DOHH2 (cell line): ENCODE measurements around the gene CMIP.

Source experiments
- H3F3A ChIP-seq: fragments of 200-600 bp; sonication (generic), shearing (Covaris generic); 2 replicates; pipeline ENCODE4 v1.6.0; 2016; ENCODE audit warnings: antibody characterized with exemption, mild to moderate bottlenecking; ENCODE audit not compliant: control insufficient read depth, insufficient read depth
- H3K27ac ChIP-seq: fragments of 200-600 bp; sonication (generic); 2 replicates; pipeline ENCODE4 v1.5.1; 2014; ENCODE audit warnings: low read depth, mild to moderate bottlenecking, low read length, moderate library complexity
- H3K27me3 ChIP-seq: fragments of 200-600 bp; sonication (generic); 2 replicates; pipeline ENCODE4 v1.6.1; 2014; ENCODE audit warnings: mild to moderate bottlenecking, low read length, mixed read lengths; ENCODE audit not compliant: control insufficient read depth
- H3K36me3 ChIP-seq: fragments of 200-600 bp; sonication (generic); 2 replicates; pipeline ENCODE4 v1.6.1; 2014; ENCODE audit warnings: mild to moderate bottlenecking, low read length, moderate library complexity, mixed read lengths; ENCODE audit not compliant: control insufficient read depth
- H3K4me1 ChIP-seq: fragments of 200-600 bp; sonication (generic); 2 replicates; pipeline ENCODE4 v1.6.1; 2014; ENCODE audit warnings: mild to moderate bottlenecking, low read length, mixed read lengths; ENCODE audit not compliant: control insufficient read depth
- H3K4me2 ChIP-seq: fragments of 200-600 bp; sonication (generic); 2 replicates; pipeline ENCODE4 v1.6.0; 2014; ENCODE audit warnings: mild to moderate bottlenecking, low read length, moderate library complexity
- H3K4me3 ChIP-seq: fragments of 200-600 bp; sonication (generic); 2 replicates; pipeline ENCODE4 v1.5.1; 2014; ENCODE audit warnings: mild to moderate bottlenecking, low read length, mixed read lengths
- H3K79me2 ChIP-seq: fragments of 200-600 bp; sonication (generic); 2 replicates; pipeline ENCODE4 v1.6.1; 2014; ENCODE audit warnings: mild to moderate bottlenecking, low read length, mixed read lengths; ENCODE audit not compliant: control insufficient read depth
- H3K9me2 ChIP-seq: fragments of 200-600 bp; sonication (generic); replicated peaks from 2 replicates; pipeline ENCODE4 v1.6.1; 2014; ENCODE audit warnings: mild to moderate bottlenecking, low read length, mixed read lengths; ENCODE audit not compliant: control insufficient read depth
- H3K9me3 ChIP-seq: fragments of 200-600 bp; sonication (generic); 2 replicates; pipeline ENCODE4 v1.6.1; 2014; ENCODE audit warnings: antibody characterized with exemption, low read length, mixed read lengths; ENCODE audit not compliant: control insufficient read depth, insufficient read depth
- H4K20me1 ChIP-seq: fragments of 200-600 bp; sonication (generic); 2 replicates; pipeline ENCODE4 v1.6.0; 2014; ENCODE audit warnings: low read depth, mild to moderate bottlenecking, antibody characterized with exemption, low read length, moderate library complexity; ENCODE audit not compliant: control insufficient read depth, insufficient read depth
- CTCF ChIP-seq: fragments of 200-600 bp; sonication (generic); IDR thresholded peaks from one replicate; pipeline ENCODE4 v1.5.1; 2014; ENCODE audit warnings: antibody characterized with exemption, mild to moderate bottlenecking, low read depth, low read length; ENCODE audit not compliant: poor library complexity, severe bottlenecking
- EZH2phosphoT487 ChIP-seq: fragments of 200-600 bp; sonication (generic); IDR thresholded peaks from 2 replicates; pipeline ENCODE4 v1.6.1; 2017; ENCODE audit warnings: borderline replicate concordance, mild to moderate bottlenecking, antibody characterized with exemption, low read length, moderate library complexity, mixed read lengths

Gene CMIP

GRCh38 chr16:81637336-81638235, 193.0 kb downstream of the CMIP start:
- Histone ChIP-seq H3K79me2 (no peaks in the 10 kb centered on the region), H3K27ac (no peak overlapping the region), H3K9me3 (no peaks in the 10 kb centered on the region), H3K9me2 (no peaks in the 10 kb centered on the region), H4K20me1 (no peaks in the 10 kb centered on the region), H3F3A (no peaks in the 10 kb centered on the region), H3K4me1 (no peaks in the 10 kb centered on the region), H3K4me3 (no peak overlapping the region), H3K4me2 (no peak overlapping the region), H3K36me3 (no peaks in the 10 kb centered on the region), H3K27me3 (no peaks in the 10 kb centered on the region)
- no peak for TF ChIP-seq CTCF
- TF ChIP-seq EZH2phosphoT487, result no peak

GRCh38 chr16:81638286-81638945, 193.8 kb downstream of the CMIP start:
- Histone ChIP-seq H3K27ac (no peak overlapping the region), H3K36me3 (no peaks in the 10 kb centered on the region), H3K9me2 (no peaks in the 10 kb centered on the region), H4K20me1 (no peaks in the 10 kb centered on the region), H3K4me1 (no peaks in the 10 kb centered on the region), H3F3A (no peaks in the 10 kb centered on the region), H3K79me2 (no peaks in the 10 kb centered on the region), H3K4me2 (no peak overlapping the region), H3K4me3 (no peak overlapping the region), H3K9me3 (no peaks in the 10 kb centered on the region), H3K27me3 (no peaks in the 10 kb centered on the region)
- no peak for TF ChIP-seq CTCF
- no peak for TF ChIP-seq EZH2phosphoT487

GRCh38 chr16:81639348-81639747, 194.7 kb downstream of the CMIP start:
- Histone ChIP-seq H4K20me1 (no peaks in the 10 kb centered on the region), H3K9me2 (no peaks in the 10 kb centered on the region), H3F3A (no peaks in the 10 kb centered on the region), H3K36me3 (no peaks in the 10 kb centered on the region), H3K4me3 (no peak overlapping the region), H3K79me2 (no peaks in the 10 kb centered on the region), H3K4me2 (no peak overlapping the region), H3K9me3 (no peaks in the 10 kb centered on the region), H3K27ac (no peak overlapping the region), H3K27me3 (no peaks in the 10 kb centered on the region), H3K4me1 (no peaks in the 10 kb centered on the region)
- TF ChIP-seq EZH2phosphoT487 (no peak), CTCF (no peak)
